HL-60/S4 (cell line): ENCODE measurements around the gene POU6F2.
"Not testable (repeated sequence)": the region's sequence is repeated elsewhere in the genome, so short reads cannot be mapped to it uniquely, and the experiment has no call there.

Experiments
- in situ Hi-C: fragments of 300-500 bp; cut with MboI; formaldehyde crosslinking; loops from 2 replicates; pipeline ENCODE4 v1.14.3; 2022; ENCODE audit warnings: low sequenced_read_pairs

The POU6F2 gene

GRCh38 chr7:39339591-39339990 is 361.9 kb downstream of the POU6F2 start:
- in situ Hi-C loops: no loop called here

- in situ Hi-C loops: no loop called here
These were observed 363.4 kb downstream of the POU6F2 start for GRCh38 chr7:39341083-39341482.

- in situ Hi-C loops: no loop called here
These were observed 365.1 kb downstream of the POU6F2 start for GRCh38 chr7:39342763-39343162.

DNA sequence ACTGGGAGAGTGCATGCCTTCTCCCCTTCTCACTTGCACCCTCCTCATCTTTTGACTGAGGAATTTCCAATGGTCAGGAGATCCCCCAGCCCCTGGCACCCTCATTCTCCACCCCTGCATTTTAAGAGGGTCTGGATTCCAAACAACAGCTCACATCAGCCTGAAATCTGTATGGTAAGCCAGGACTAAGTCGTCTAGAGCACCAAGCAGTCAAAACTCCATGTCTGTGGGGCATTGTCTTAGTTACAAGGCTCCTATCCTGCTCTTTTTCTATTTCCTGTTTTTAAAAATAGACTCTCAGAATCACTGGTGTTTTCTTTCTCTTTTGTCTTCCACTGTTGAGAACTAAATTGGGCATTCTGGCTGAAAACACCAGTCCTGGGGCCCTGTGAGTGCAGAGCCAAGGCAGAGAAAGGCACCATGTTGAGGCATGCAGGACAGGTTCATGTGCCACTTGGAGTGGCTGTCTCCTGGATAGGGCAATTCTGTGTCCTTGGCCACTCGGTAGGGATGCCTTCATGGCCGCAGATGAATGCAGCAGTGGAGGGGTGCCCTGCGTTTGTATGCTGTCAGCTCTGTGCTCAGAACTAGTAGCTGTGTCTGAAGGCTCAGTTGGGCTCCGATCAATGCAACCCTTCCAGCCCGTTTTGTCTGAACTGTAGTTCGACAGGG is 371.9 kb downstream of the POU6F2 start:
- in situ Hi-C loops: no loop called here

GRCh38 chr7:39353615-39354376 is 376.1 kb downstream of the POU6F2 start:
- in situ Hi-C loops: no loop called here

GRCh38 chr7:39355664-39356063 is 378.0 kb downstream of the POU6F2 start:
- in situ Hi-C loops: no loop called here

GRCh38 chr7:39356172-39356925 is 378.6 kb downstream of the POU6F2 start:
- in situ Hi-C loops: no loop called here

- in situ Hi-C loops: no loop called here
These were observed 379.9 kb downstream of the POU6F2 start for GRCh38 chr7:39357648-39358047.

DNA sequence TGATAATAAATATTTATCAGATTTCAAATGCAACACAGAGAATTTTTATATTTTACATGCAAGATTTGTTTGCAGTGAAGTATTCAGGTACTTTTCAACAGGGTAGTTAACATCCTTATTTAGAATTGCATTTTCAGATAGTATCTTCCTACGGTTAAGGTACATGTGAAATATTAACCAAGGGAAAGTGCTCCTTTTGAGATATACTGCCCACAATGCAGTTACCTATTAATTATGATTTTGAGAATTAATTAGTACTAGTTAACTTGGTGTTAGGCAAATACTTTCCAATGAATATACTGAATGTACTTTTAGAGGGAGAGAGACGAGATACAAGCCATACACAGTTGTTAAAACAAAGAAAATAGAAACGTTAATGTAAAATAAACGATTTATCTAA is 382.3 kb downstream of the POU6F2 start:
- in situ Hi-C loops: no loop called here

- in situ Hi-C loops: no loop called here
These were observed 383.1 kb downstream of the POU6F2 start for GRCh38 chr7:39360766-39361165.

DNA sequence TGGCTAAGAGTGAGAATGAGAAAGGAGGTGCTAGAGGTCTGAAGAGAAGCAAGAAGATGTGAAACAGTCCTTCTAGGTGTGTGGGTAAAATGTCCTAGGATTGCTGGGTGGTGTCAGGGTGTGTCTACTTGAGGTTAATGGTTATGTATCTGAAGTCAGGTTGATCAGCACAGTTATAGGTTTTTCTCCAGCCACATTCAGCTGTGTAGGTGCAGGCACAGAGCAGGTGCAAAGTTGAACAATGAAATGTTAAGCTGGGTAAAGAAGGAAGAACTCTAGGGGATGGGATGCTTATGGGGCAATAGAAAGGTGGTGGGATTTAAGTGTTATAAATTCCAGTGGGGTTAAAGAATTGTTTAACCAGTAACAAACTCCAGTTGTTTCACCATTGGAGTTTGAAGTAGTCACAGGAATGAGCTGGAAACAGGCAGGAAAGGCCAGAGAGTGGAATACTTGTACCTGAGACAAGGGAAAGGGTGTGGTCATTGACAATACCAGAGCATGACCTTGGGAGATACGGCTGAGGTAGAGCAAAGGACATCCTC is 388.1 kb downstream of the POU6F2 start:
- in situ Hi-C loops: no loop called here

- in situ Hi-C loops: no loop called here
These were observed 389.7 kb downstream of the POU6F2 start for GRCh38 chr7:39367451-39367850.

GRCh38 chr7:39367943-39368342 is 390.2 kb downstream of the POU6F2 start:
- in situ Hi-C loops: no loop called here

DNA sequence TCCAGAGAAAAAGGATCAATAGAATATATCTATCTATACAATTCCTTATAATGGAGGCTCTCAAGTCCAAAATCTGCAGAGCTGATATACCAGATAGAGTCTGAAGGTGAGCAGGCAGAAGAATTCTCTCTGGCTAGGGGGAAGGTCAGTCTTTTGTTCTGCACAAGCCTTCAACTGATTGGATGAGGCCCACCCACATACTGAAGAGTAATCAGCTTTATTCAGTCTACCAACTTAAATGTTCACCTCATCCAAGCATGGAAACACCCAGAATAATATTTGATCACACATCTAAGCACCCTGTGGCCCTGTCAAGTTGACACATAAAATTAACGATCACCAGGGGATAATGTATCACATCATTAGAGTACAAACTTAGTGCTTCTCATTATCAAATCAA is 394.7 kb downstream of the POU6F2 start:
- in situ Hi-C loops: no loop called here

DNA sequence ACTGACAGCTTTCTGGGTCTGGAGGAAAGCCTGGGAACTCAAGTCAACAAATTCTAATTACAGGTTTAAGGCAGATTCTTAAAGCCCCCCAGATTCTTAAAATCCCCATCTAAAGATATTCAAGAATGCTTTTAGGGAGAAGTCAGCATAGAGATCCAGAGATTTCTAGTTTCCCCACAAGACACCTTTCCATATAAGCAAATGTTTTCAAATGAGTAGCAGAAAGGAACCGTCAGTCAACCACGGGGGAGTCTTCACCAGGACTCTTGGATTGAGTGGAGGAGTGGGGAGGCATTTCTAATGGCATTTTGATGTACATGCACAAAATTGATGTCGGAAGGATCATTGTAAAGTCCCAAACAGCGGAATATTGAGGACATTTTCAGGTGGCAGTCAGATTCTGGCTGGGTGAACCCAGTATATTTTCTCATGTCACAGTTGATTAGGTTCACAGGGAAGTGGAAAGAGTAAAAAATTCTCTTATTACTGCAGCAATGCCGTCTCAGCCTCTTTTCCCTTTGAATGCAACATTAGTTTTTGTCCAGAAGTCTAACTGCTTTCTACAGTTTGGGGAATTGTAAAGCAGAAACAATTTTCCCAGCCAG is 396.8 kb downstream of the POU6F2 start:
- in situ Hi-C loops: no loop called here

GRCh38 chr7:39375047-39375873 is 397.6 kb downstream of the POU6F2 start:
- in situ Hi-C loops: no loop called here

DNA sequence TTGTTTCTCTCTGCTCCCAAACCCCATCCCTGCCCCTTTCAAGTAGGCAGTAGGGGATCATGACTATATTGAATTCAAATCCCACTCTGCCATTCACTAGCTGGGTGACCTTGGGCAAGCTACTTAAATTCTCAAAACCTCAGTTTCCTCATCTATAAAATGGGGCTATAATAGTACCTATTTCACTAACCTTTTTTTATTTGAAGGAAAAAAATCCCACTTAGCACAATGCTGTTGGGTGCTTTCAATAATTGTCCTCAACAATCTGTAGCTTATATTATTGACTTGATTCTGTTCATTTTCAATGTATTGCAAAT is 398.1 kb downstream of the POU6F2 start:
- in situ Hi-C loops: no loop called here

DNA sequence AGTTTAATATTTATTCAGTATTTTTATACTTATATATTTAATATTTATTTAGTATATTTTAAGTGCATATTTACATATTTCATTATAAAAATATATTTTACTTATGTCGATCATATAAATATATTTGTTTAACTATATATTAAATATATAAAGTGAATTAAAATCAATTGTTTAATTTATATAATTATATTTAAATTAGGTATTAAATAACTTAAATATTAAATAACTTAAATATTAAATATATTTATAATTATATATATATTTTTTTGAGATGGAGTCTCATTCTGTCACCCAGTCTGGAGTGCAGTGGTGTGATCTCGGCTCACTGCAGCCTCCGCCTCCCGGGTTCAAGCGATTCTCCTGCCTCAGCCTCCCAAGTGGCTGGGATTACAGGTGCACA is 399.2 kb downstream of the POU6F2 start:
- in situ Hi-C loops: not testable (repeated sequence)

DNA sequence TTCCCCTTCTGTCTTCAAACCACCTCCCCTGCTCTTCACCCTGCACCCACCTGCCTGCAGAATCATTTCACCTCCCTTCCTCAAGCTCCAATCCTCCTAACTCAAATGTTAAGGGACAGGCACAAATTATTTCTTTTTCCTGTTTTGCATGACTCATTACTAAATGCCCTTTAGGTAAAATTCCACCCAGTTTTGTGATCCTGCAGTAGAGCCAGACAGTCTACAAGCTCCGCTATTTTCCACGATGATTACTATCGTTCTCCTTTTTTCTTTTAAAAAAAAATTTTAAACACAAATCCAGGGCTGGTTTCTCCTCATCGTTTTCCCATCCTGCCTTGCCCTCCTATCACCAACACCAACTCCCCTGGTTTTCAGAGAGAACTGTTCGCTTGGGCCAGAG is 401.7 kb downstream of the POU6F2 start:
- in situ Hi-C loops: no loop called here

GRCh38 chr7:39383136-39383535 is 405.4 kb downstream of the POU6F2 start:
- in situ Hi-C loops: no loop called here
